Mucosa of stomach (tissue), 1 donor: Measurements from ENCODE around the gene NFS1.

ENCODE experiments used
- H3K27me3 ChIP-seq: one replicate; pipeline ENCODE4 v1.7.0; 2013; ENCODE audit warnings: mild to moderate bottlenecking, low read length; ENCODE audit not compliant: control insufficient read depth, insufficient read depth
- H3K36me3 ChIP-seq: one replicate; pipeline ENCODE4 v1.7.0; 2013; ENCODE audit warnings: low read length; ENCODE audit not compliant: control insufficient read depth, insufficient read depth
- H3K4me1 ChIP-seq: one replicate; pipeline ENCODE4 v1.7.0; 2013; ENCODE audit warnings: mild to moderate bottlenecking, low read length; ENCODE audit not compliant: control insufficient read depth, insufficient read depth
- H3K4me3 ChIP-seq: one replicate; pipeline ENCODE4 v1.7.0; 2013; ENCODE audit warnings: low read length
- H3K9ac ChIP-seq: one replicate; pipeline ENCODE4 v1.7.0; 2013; ENCODE audit warnings: mild to moderate bottlenecking, low read length, moderate library complexity
- H3K9me3 ChIP-seq: one replicate; pipeline ENCODE4 v1.7.0; 2013; ENCODE audit warnings: mild to moderate bottlenecking, low read length, moderate library complexity; ENCODE audit not compliant: control insufficient read depth
- donor health status: Pancreatic carcinoma.

The NFS1 gene

GRCh38 chr20:35734777-35735649 lies 35.9 kb upstream of the NFS1 start:
- Histone ChIP-seq H3K4me1 (peaks cover 45% of the 10 kb centered on the region), H3K27me3 (no peaks in the 10 kb centered on the region), H3K9ac (no peak overlapping the region), H3K36me3 (peaks cover 15% of the 10 kb centered on the region), H3K4me3 (no peak overlapping the region), H3K9me3 (no peaks in the 10 kb centered on the region)

DNA sequence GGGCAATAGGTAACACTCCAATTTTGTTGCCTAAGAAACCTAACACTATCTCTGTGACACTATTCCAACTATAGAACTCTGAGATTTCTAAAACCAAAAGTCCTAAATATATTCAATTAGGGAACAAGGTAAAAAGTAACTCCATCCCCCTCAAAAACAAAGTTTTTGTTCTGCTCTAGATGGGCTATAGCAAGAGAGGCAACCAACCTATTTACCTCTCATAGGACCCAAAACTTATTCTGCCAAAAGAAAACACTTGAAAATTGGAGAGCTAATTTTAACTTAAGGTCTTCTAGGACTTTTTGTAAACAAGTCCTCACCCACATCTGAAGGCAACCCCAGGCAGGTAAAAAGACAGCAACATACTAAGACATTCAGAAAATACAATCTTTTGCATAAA lies 35.2 kb upstream of the NFS1 start:
- Histone ChIP-seq H3K27me3 (no peaks in the 10 kb centered on the region), H3K9ac (no peak overlapping the region), H3K9me3 (no peaks in the 10 kb centered on the region), H3K4me3 (no peak overlapping the region), H3K36me3 (peaks cover 14% of the 10 kb centered on the region), H3K4me1 (peaks cover 44% of the 10 kb centered on the region)

DNA sequence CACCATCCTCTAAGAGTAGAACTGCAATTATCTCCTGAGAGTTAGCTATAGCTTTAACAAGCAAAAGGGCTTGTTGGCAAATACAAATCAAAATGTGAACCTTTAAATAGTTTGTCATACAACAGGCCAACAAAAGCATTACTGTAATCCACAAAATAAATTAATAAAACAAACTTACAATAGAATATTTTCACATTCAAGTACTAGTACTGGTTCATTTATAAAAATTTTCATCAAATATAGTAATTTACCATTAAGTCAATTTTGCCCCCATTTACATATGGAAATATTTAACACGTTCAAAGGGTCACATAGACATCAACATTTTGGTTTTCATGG lies 33.5 kb upstream of the NFS1 start:
- Histone ChIP-seq H3K4me1 (peaks cover 43% of the 10 kb centered on the region), H3K36me3 (peaks cover 12% of the 10 kb centered on the region), H3K27me3 (no peaks in the 10 kb centered on the region), H3K4me3 (no peak overlapping the region), H3K9ac (no peak overlapping the region), H3K9me3 (no peaks in the 10 kb centered on the region)

GRCh38 chr20:35731862-35732643 lies 32.9 kb upstream of the NFS1 start:
- H3K9ac ChIP-seq = no peak overlapping the region
- H3K9me3 ChIP-seq = no peaks in the 10 kb centered on the region
- H3K4me3 ChIP-seq = no peak overlapping the region
- H3K36me3 ChIP-seq = peaks cover 12% of the 10 kb centered on the region
- no peaks in the 10 kb centered on the region for H3K27me3 ChIP-seq
- H3K4me1 ChIP-seq = peaks cover 43% of the 10 kb centered on the region

DNA sequence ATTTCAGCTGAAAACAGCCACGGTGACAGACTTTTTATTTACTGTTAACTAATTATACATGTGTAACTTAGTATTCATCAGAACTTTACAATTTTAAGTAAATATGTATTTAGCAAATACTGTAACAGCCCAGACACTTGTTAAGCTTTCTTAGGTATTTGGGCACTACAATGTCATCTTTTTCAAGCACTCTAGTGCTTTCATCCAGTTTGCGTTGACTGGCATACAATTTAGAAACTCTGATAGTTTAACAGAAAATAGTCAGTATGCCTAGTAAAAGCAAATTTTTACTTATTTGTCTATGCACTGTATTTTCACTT lies 32.3 kb upstream of the NFS1 start:
- Histone ChIP-seq H3K4me1 (peaks cover 40% of the 10 kb centered on the region), H3K9me3 (no peaks in the 10 kb centered on the region), H3K9ac (no peak overlapping the region), H3K27me3 (no peaks in the 10 kb centered on the region), H3K4me3 (no peak overlapping the region), H3K36me3 (peaks cover 12% of the 10 kb centered on the region)

GRCh38 chr20:35730583-35731468 lies 31.7 kb upstream of the NFS1 start:
- Histone ChIP-seq H3K9ac (no peak overlapping the region), H3K4me3 (no peak overlapping the region), H3K4me1 (peaks cover 34% of the 10 kb centered on the region), H3K27me3 (no peaks in the 10 kb centered on the region), H3K36me3 (peaks cover 8% of the 10 kb centered on the region), H3K9me3 (no peaks in the 10 kb centered on the region)

DNA sequence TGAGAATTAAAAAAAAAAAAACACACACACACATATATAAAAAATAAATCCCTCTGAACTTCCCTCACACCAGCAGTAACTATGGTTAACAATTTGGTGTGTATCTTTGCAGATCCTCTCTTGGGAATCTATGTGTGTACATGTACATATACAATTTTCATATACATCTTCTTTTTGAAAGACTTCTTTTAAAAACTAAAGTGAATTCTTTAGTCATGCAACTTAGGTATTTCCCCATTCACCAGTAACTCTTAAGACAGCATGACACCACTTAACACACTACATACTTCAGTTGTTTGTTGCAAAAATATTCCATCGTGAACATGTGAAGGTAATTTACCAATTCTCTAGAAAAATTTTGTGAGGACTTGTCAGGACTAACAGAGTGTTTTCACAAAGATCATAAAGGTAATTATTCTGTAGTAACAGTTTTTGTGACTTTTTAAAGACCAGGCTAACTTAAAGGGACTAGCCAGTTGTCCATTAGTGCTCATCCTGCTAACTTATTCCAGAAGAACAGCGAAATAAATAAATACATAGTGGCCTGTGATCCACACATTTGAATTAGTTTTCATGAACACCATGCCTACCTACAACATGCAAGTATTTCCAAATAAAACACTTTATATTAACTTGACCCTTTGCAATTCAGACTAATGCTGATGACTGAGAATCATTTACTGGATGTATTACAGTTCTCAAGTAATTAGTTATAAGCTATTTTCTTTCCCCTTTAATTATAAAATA lies 30.9 kb upstream of the NFS1 start:
- H3K36me3 ChIP-seq = peaks cover 4% of the 10 kb centered on the region
- peaks cover 30% of the 10 kb centered on the region for H3K4me1 ChIP-seq
- no peaks in the 10 kb centered on the region for H3K9me3 ChIP-seq
- no peaks in the 10 kb centered on the region for H3K27me3 ChIP-seq
- H3K9ac ChIP-seq = no peak overlapping the region
- no peak overlapping the region for H3K4me3 ChIP-seq

GRCh38 chr20:35729283-35729807 lies 30.2 kb upstream of the NFS1 start:
- H3K9me3 ChIP-seq = no peaks in the 10 kb centered on the region
- no peak overlapping the region for H3K9ac ChIP-seq
- peaks cover 26% of the 10 kb centered on the region for H3K4me1 ChIP-seq
- peaks cover 4% of the 10 kb centered on the region for H3K36me3 ChIP-seq
- H3K27me3 ChIP-seq = no peaks in the 10 kb centered on the region
- H3K4me3 ChIP-seq = no peak overlapping the region

DNA sequence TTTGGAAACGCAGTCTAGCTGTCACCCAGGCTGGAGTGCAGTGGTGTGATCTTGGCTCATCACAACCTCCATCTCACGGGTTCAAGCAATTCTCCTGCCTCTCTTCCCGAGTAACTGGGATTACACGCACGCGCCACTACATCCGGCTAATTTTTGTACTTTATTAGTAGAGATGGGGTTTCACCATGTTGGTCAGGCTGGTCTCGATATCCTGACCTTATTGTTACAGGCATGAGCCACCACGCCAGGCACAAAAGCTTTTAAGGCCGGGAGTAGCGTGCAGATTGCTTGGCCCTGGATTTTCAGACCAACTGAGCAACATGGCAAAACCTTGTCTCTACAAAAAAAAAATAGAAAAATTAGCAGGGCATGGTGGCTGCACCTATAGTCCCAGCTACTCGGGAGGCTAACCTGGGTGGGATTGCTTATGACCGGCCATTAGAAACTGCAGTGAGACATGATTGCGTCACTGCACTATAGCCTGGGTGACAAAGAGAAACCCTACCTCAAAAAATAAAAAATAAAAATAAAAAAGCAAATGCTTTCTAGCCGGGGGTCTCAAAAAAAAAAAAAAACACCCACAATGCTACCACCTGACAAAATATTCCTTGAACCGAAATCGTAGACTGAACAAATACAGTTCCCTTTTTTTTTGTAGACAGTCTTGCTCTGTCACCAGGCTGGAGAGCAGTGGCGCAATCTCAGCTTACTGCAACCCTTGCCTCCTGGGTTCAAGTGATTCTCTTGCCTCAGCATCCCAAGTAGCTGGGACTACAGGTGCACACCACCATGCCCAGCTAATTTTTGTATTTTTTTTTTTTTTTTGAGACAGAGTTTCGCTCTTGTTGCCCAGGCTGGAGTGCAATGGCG lies 27.9 kb upstream of the NFS1 start:
- no peaks in the 10 kb centered on the region for H3K27me3 ChIP-seq
- no peaks in the 10 kb centered on the region for H3K9me3 ChIP-seq
- H3K9ac ChIP-seq = no peak overlapping the region
- peaks cover 12% of the 10 kb centered on the region for H3K4me1 ChIP-seq
- H3K36me3 ChIP-seq = no peaks in the 10 kb centered on the region
- H3K4me3 ChIP-seq = no peak overlapping the region

DNA sequence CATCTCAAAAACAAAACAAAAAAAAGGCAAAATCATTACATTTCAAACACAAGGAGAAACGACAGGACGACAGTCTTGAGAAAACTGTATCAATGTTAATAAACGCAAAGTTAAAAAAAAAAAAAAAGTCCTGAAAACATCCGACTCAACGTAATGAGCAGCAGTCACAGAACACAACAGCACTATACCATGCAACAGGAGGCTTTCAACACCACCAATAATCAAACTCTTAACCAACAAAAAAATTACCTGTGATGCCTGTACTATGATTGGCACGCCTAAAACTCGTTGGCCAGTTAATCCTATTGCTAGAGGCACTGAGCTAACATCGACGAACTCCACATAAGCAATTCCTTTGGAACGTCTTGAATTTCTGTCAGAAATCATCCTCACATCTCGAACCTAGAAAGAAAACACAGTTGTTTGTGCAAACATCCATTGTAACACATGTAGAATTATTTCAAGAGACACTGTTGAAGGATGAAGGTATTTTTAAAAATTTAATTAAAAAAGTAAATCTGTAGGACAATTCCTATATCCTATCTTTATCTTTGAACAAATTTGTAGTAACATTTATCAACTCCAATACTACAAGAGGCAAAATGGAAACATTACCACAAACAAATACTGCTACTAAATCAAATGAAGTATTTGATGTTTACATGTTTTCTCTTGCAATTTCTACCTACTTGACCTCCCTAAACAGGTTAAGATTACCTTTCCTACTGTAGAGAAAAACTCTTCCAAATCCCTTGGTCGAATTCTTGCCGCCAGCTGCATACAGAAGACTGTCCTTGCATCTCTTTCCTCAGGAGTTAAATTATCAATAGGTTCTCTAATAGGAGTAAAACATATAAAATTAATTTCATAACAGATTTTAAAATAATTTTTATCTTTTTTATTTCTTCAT lies 25.4 kb upstream of the NFS1 start:
- peaks cover 13% of the 10 kb centered on the region for H3K36me3 ChIP-seq
- H3K4me1 ChIP-seq = peaks cover 4% of the 10 kb centered on the region
- H3K9me3 ChIP-seq = no peaks in the 10 kb centered on the region
- H3K27me3 ChIP-seq = no peaks in the 10 kb centered on the region
- H3K4me3 ChIP-seq = no peak overlapping the region
- no peak overlapping the region for H3K9ac ChIP-seq
